Skeletal muscle satellite cell (primary cell): ENCODE results near the gene ERVMER34-1. TPM values are rescaled to one million over a fixed set of nuclear protein-coding genes. Genes with fewer than 3 reads are reported as not detected.

Source experiments
- H3K27me3 ChIP-seq: 2 replicates; pipeline ENCODE4 v1.7.0; 2013; ENCODE audit warnings: low read length; ENCODE audit not compliant: control insufficient read depth, insufficient read depth
- H3K36me3 ChIP-seq: 2 replicates; pipeline ENCODE4 v1.7.0; 2013; ENCODE audit warnings: mild to moderate bottlenecking, control low read depth, low read length; ENCODE audit not compliant: insufficient read depth
- H3K4me1 ChIP-seq: 2 replicates; pipeline ENCODE4 v1.7.0; 2013; ENCODE audit warnings: low read length; ENCODE audit not compliant: control insufficient read depth, insufficient read depth
- H3K4me2 ChIP-seq: 2 replicates; pipeline ENCODE4 v1.7.0; 2013; ENCODE audit warnings: mild to moderate bottlenecking, low read length
- H3K4me3 ChIP-seq: 2 replicates; pipeline ENCODE4 v1.7.0; 2013; ENCODE audit warnings: low read length
- H3K9ac ChIP-seq: 2 replicates; pipeline ENCODE4 v1.7.0; 2013; ENCODE audit warnings: mild to moderate bottlenecking, low read depth, low read length, moderate library complexity
- H3K9me3 ChIP-seq: replicated peaks from 2 replicates; pipeline ENCODE4 v1.7.0; 2013; ENCODE audit warnings: mild to moderate bottlenecking, control low read depth, low read length
- small RNA-seq: library from RNA; depleted of rRNA; stranded (forward); fragments of <200 nt; gene quantifications from one replicate; pipeline ENCODE3, GENCODE V24; 2012

Gene ERVMER34-1

DNA sequence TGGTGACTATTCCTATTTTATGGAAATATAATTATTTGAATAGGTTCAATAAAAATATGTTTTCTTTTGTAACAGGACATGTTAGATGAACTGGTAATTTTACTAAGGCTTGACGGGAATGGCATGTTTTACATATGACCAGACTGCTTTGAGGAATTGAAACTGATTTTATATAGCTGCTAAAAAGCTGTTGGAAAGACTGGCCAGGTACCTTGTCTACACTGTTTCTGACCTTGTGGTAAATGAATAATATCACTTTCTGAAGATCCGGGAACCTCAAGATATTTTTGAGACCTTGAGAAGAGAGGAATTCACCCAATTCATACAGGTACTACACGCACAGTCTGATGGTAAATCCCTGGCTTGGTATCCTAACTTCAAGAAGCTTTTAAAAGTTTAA, 50.0 kb downstream of the ERVMER34-1 start:
- Histone ChIP-seq H3K4me1 (no peaks in the 10 kb centered on the region), H3K9me3 (no peaks in the 10 kb centered on the region), H3K4me2 (no peak overlapping the region), H3K36me3 (no peaks in the 10 kb centered on the region), H3K4me3 (no peak overlapping the region), H3K9ac (no peak overlapping the region), H3K27me3 (no peaks in the 10 kb centered on the region)

DNA sequence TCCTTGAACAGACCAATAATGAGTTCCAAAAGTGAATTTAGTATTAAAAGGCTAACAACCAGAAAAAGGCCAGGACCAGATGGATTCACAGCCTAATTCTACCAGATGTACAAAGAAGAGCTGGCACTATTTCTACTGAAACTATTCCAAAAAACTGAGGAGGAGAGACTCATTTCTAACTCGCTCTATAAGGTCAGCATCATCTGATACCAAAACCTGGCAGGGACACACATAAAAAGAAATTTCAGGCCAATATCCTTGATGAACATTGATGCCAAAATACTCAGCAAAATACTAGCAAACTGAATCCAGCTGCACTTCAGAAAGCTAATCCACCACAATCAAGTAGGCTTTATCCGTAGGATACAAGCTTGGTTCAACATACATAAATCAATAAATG, 56.3 kb downstream of the ERVMER34-1 start:
- no peaks in the 10 kb centered on the region for H3K4me1 ChIP-seq
- H3K9ac ChIP-seq: no peak overlapping the region
- H3K36me3 ChIP-seq: no peaks in the 10 kb centered on the region
- H3K4me3 ChIP-seq: no peak overlapping the region
- no peaks in the 10 kb centered on the region for H3K9me3 ChIP-seq
- peaks cover 3% of the 10 kb centered on the region for H3K27me3 ChIP-seq
- H3K4me2 ChIP-seq: no peak overlapping the region

DNA sequence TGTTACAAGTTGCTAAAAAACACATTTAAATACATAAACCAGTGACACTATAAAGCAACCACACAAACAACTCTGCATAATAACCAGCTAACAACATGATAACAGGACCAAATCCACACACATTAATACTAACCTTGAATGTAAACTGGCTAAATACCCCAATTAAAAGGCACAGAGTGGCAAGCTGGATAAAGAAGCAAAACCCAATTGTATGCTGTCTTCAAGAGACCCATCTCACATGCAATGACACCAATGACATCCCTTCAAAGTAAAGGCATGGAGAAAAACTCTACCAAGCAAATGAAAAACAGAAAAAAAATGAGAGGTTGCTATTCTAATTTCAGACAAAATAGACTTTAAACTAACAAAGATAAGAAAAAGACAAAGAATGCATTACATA, 57.7 kb downstream of the ERVMER34-1 start:
- H3K4me1 ChIP-seq: no peaks in the 10 kb centered on the region
- H3K4me3 ChIP-seq: no peak overlapping the region
- no peak overlapping the region for H3K4me2 ChIP-seq
- H3K27me3 ChIP-seq: peaks cover 3% of the 10 kb centered on the region
- H3K36me3 ChIP-seq: no peaks in the 10 kb centered on the region
- no peaks in the 10 kb centered on the region for H3K9me3 ChIP-seq
- H3K9ac ChIP-seq: no peak overlapping the region

Small RNAs within 50 kb of the gene (small RNA-seq; reads per million reads assigned to genes)
- gene MIR4449: 12.1 reads per million, percentile 92 among the genes with 10 or more reads in this experiment
- gene RF00019: not detected
- gene RF00568: not detected
- 318 reads per million, percentile 98 among the genes with 10 or more reads in this experiment for gene SNORA26
